GM23338 (cell line): ENCODE data around the gene CDC6. TPM values are rescaled to one million over a fixed set of nuclear protein-coding genes. Genes with fewer than 3 reads are reported as not detected.

Experiments used
- ATAC-seq: fragments of 200-7000 bp; cut with Tn5 transposase; 3 replicates; pipeline ENCODE4 v1.9.1; 2020
- DNase-seq: peaks from one replicate; pipeline ENCODE4 v3.0.0-alpha.2; 2015; ENCODE audit warnings: low spot score
- H2AFZ ChIP-seq: fragments of 200-600 bp; sonication (generic); 2 replicates; pipeline ENCODE4 v1.8.0; 2016; ENCODE audit warnings: antibody characterized with exemption, mild to moderate bottlenecking, moderate library complexity
- H3F3A ChIP-seq: fragments of 200-600 bp; sonication (generic); replicated peaks from 2 replicates; pipeline ENCODE4 v1.8.0; 2017; ENCODE audit warnings: antibody characterized with exemption, mixed run types, low read depth
- H3K27ac ChIP-seq: fragments of 200-600 bp; sonication (generic); 2 replicates; pipeline ENCODE4 v1.6.1; 2016; ENCODE audit warnings: low read depth
- H3K27me3 ChIP-seq: fragments of 200-600 bp; sonication (generic); 2 replicates; pipeline ENCODE4 v1.8.0; 2016; ENCODE audit warnings: mild to moderate bottlenecking, mixed run types, moderate library complexity; ENCODE audit not compliant: insufficient read depth
- H3K36me3 ChIP-seq: fragments of 200-600 bp; sonication (generic); 2 replicates; pipeline ENCODE4 v1.8.0; 2016; ENCODE audit warnings: mild to moderate bottlenecking; ENCODE audit not compliant: insufficient read depth
- H3K4me1 ChIP-seq: fragments of 200-600 bp; sonication (generic); 2 replicates; pipeline ENCODE4 v1.8.0; 2016; ENCODE audit warnings: mild to moderate bottlenecking, moderate library complexity; ENCODE audit not compliant: insufficient read depth
- H3K4me2 ChIP-seq: fragments of 200-600 bp; sonication (generic); 2 replicates; pipeline ENCODE4 v1.7.1; 2017; ENCODE audit warnings: mixed run types
- H3K4me3 ChIP-seq: fragments of 200-600 bp; sonication (generic); 2 replicates; pipeline ENCODE4 v1.6.1; 2016; ENCODE audit warnings: mixed run types
- H3K79me2 ChIP-seq: fragments of 200-600 bp; sonication (generic); replicated peaks from 2 replicates; pipeline ENCODE4 v1.8.0; 2017; ENCODE audit warnings: mild to moderate bottlenecking; ENCODE audit not compliant: insufficient read depth
- H3K9me2 ChIP-seq: fragments of 200-600 bp; sonication (generic); 2 replicates; pipeline ENCODE4 v1.8.0; 2017; ENCODE audit not compliant: insufficient read depth
- H4K20me1 ChIP-seq: fragments of 200-600 bp; sonication (generic); replicated peaks from 2 replicates; pipeline ENCODE4 v1.8.0; 2017; ENCODE audit warnings: mild to moderate bottlenecking; ENCODE audit not compliant: insufficient read depth
- H3K27ac Mint-ChIP-seq: 2 replicates; pipeline ENCODE4 v1.8.0; 2020; ENCODE audit warnings: inconsistent platforms, mild to moderate bottlenecking, moderate library complexity, mixed read lengths
- H3K27me3 Mint-ChIP-seq: 3 replicates; pipeline ENCODE4 v1.8.0; 2022; ENCODE audit warnings: low read depth, mild to moderate bottlenecking, moderate library complexity, mixed read lengths, inconsistent platforms; ENCODE audit not compliant: insufficient read depth, poor library complexity
- H3K36me3 Mint-ChIP-seq: 3 replicates; pipeline ENCODE4 v1.8.0; 2021; ENCODE audit warnings: low read depth, mild to moderate bottlenecking, inconsistent platforms, moderate library complexity, mixed read lengths
- H3K4me1 Mint-ChIP-seq: 3 replicates; pipeline ENCODE4 v1.8.0; 2020; ENCODE audit warnings: mild to moderate bottlenecking, inconsistent platforms, mixed read lengths
- H3K4me3 Mint-ChIP-seq: 3 replicates; pipeline ENCODE4 v1.8.0; 2021; ENCODE audit warnings: moderate library complexity, mild to moderate bottlenecking, inconsistent platforms, mixed read lengths
- H3K9me3 Mint-ChIP-seq: 3 replicates; pipeline ENCODE4 v1.8.0; 2020; ENCODE audit warnings: moderate library complexity, mild to moderate bottlenecking, inconsistent platforms, mixed read lengths
- CREB1 ChIP-seq: fragments of 250-450 bp; sonication (Bioruptor Pico); IDR thresholded peaks from 2 replicates; pipeline ENCODE4 v1.5.0; 2020; ENCODE audit warnings: low read depth, mild to moderate bottlenecking, moderate library complexity
- EZH2 ChIP-seq: fragments of 200-600 bp; sonication (generic); IDR thresholded peaks from one replicate; pipeline ENCODE4 v1.8.0; 2017; ENCODE audit warnings: antibody characterized with exemption, mild to moderate bottlenecking, low read depth; ENCODE audit not compliant: unreplicated experiment
- EZH2phosphoT487 ChIP-seq: fragments of 200-600 bp; sonication (generic); IDR thresholded peaks from one replicate; pipeline ENCODE4 v1.8.1; 2018; ENCODE audit warnings: antibody characterized with exemption; ENCODE audit not compliant: unreplicated experiment
- JUNB ChIP-seq: IDR thresholded peaks from one replicate; pipeline ENCODE4 v1.6.1; 2016; ENCODE audit warnings: antibody characterized with exemption; ENCODE audit not compliant: unreplicated experiment
- NANOG ChIP-seq: IDR thresholded peaks from 2 replicates; pipeline ENCODE4 v1.6.1; 2016; ENCODE audit warnings: antibody characterized with exemption, borderline replicate concordance
- POLR2AphosphoS5 ChIP-seq: IDR thresholded peaks from 2 replicates; pipeline ENCODE4 v1.6.1; 2016; ENCODE audit warnings: antibody characterized with exemption, low read depth
- STAT1 ChIP-seq: IDR thresholded peaks from one replicate; pipeline ENCODE4 v1.6.1; 2016; ENCODE audit warnings: antibody characterized with exemption; ENCODE audit not compliant: unreplicated experiment
- ZNF114 ChIP-seq: fragments of 250-450 bp; sonication (Bioruptor Pico); IDR thresholded peaks from 2 replicates; pipeline ENCODE4 v1.5.0; 2020; ENCODE audit warnings: mild to moderate bottlenecking, moderate library complexity
- ZNF331 ChIP-seq: fragments of 250-450 bp; sonication (Bioruptor Pico); IDR thresholded peaks from 2 replicates; pipeline ENCODE4 v1.5.0; 2020; ENCODE audit warnings: low read depth, mild to moderate bottlenecking, moderate library complexity
- polyA plus RNA-seq: library from polyadenylated mRNA; unstranded; fragments of >200 nt; fragmentation: Nextera tagmentation; extraction: Ambion mirVana; gene quantifications from 2 replicates; pipeline ENCODE4 v1.2.1, GENCODE V29; 2016
- total RNA-seq: library from RNA; depleted of rRNA; stranded (reverse); fragments of >200 nt; shearing (Covaris generic); gene quantifications from 2 replicates; pipeline ENCODE4 v1.2.3, GENCODE V29; 2014
- TF ChIP-seq, protein P1 (sequence below): fragments of 250-450 bp; sonication (Bioruptor Pico); IDR thresholded peaks from 2 replicates; pipeline ENCODE4 v1.5.0; 2020; ENCODE audit warnings: mild to moderate bottlenecking, moderate library complexity
- TF ChIP-seq, protein P2 (sequence below): IDR thresholded peaks from 2 replicates; pipeline ENCODE4 v1.6.1; 2016; ENCODE audit warnings: antibody characterized with exemption
- TF ChIP-seq, protein P3 (sequence below), 2 experiments: fragments of 200-600 bp in 1 of 2; sonication (generic) in 1 of 2; conservative IDR thresholded peaks; 2 replicates each; pipeline versions ENCODE4 v1.5.1 to v1.6.1; 2016 to 2017; ENCODE audit warnings: antibody characterized with exemption in 2 of 2, low read depth in 2 of 2, mild to moderate bottlenecking in 2 of 2, moderate library complexity in 1 of 2
- TF ChIP-seq, protein P4 (sequence below): IDR thresholded peaks from one replicate; pipeline ENCODE4 v1.6.1; 2018; ENCODE audit warnings: antibody characterized with exemption; ENCODE audit not compliant: unreplicated experiment

CDC6 gene
- total and polyA plus RNA-seq, 2 experiments from 2014 or later = 46.2 to 79.9 TPM

DNA sequence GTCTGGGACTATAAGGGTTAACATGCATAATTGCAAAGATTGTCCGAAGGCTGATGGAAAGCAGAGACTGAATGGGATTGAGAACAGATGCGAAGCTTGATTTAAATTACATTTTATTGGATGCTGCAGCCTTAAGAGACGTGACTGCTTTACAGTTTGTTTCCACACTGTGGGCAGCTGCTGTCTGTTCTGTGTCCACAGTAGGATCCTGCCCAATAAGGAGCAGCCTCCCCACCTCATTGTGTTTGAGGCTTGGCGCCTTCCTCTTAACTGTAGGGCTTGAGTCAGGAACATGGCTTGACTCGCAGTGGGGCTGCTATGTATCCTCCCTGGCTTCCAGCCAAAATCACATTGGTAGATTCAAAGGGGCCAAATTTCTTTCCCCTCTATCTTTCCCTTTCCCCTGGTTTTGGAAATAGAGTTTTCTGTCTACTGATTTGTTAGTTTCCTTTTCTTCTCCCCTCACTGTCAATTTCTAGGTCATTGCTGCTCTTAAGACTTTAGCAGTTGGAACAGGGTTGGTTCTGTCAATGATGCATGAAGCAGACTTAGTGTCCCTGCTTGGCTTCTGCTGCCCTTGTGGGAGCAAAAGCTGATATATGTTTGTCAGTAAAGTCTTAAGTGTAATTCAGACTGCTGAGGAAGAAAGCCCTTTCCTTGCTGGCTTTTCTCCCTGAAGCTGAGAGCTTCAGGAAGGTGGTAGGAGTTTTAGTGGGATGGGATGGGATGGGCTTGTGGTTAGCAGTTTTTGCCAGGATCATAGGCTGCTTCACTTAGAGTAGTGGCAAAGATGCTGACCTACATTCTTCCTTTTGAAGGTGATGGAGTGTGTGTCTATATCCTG, 16.3 kb downstream of the CDC6 start:
- H3K4me1 Mint-ChIP-seq = peaks cover 16% of the 10 kb centered on the region
- no peak overlapping the region for H3K4me2 ChIP-seq

More for the DNA sequence above, 16.3 kb downstream of the CDC6 start:
- Histone ChIP-seq H3K9me2 (no peaks in the 10 kb centered on the region), H3F3A (peaks cover 45% of the 10 kb centered on the region), H3K36me3 (peaks cover 27% of the 10 kb centered on the region), H3K27me3 (peaks cover 7% of the 10 kb centered on the region; the same call in 1 of the 2 replicates), H3K4me1 (peaks cover 36% of the 10 kb centered on the region), H4K20me1 (peaks cover 32% of the 10 kb centered on the region), H3K27ac (no peak overlapping the region), H3K79me2 (no peaks in the 10 kb centered on the region), H3K4me3 (no peak overlapping the region), H2AFZ (no peak overlapping the region)
- ATAC-seq (no peak), DNase-seq (no peak)
- no peak overlapping the region for H3K27ac Mint-ChIP-seq
- H3K9me3 Mint-ChIP-seq = no peaks in the 10 kb centered on the region
- TF ChIP-seq, protein P1, sequence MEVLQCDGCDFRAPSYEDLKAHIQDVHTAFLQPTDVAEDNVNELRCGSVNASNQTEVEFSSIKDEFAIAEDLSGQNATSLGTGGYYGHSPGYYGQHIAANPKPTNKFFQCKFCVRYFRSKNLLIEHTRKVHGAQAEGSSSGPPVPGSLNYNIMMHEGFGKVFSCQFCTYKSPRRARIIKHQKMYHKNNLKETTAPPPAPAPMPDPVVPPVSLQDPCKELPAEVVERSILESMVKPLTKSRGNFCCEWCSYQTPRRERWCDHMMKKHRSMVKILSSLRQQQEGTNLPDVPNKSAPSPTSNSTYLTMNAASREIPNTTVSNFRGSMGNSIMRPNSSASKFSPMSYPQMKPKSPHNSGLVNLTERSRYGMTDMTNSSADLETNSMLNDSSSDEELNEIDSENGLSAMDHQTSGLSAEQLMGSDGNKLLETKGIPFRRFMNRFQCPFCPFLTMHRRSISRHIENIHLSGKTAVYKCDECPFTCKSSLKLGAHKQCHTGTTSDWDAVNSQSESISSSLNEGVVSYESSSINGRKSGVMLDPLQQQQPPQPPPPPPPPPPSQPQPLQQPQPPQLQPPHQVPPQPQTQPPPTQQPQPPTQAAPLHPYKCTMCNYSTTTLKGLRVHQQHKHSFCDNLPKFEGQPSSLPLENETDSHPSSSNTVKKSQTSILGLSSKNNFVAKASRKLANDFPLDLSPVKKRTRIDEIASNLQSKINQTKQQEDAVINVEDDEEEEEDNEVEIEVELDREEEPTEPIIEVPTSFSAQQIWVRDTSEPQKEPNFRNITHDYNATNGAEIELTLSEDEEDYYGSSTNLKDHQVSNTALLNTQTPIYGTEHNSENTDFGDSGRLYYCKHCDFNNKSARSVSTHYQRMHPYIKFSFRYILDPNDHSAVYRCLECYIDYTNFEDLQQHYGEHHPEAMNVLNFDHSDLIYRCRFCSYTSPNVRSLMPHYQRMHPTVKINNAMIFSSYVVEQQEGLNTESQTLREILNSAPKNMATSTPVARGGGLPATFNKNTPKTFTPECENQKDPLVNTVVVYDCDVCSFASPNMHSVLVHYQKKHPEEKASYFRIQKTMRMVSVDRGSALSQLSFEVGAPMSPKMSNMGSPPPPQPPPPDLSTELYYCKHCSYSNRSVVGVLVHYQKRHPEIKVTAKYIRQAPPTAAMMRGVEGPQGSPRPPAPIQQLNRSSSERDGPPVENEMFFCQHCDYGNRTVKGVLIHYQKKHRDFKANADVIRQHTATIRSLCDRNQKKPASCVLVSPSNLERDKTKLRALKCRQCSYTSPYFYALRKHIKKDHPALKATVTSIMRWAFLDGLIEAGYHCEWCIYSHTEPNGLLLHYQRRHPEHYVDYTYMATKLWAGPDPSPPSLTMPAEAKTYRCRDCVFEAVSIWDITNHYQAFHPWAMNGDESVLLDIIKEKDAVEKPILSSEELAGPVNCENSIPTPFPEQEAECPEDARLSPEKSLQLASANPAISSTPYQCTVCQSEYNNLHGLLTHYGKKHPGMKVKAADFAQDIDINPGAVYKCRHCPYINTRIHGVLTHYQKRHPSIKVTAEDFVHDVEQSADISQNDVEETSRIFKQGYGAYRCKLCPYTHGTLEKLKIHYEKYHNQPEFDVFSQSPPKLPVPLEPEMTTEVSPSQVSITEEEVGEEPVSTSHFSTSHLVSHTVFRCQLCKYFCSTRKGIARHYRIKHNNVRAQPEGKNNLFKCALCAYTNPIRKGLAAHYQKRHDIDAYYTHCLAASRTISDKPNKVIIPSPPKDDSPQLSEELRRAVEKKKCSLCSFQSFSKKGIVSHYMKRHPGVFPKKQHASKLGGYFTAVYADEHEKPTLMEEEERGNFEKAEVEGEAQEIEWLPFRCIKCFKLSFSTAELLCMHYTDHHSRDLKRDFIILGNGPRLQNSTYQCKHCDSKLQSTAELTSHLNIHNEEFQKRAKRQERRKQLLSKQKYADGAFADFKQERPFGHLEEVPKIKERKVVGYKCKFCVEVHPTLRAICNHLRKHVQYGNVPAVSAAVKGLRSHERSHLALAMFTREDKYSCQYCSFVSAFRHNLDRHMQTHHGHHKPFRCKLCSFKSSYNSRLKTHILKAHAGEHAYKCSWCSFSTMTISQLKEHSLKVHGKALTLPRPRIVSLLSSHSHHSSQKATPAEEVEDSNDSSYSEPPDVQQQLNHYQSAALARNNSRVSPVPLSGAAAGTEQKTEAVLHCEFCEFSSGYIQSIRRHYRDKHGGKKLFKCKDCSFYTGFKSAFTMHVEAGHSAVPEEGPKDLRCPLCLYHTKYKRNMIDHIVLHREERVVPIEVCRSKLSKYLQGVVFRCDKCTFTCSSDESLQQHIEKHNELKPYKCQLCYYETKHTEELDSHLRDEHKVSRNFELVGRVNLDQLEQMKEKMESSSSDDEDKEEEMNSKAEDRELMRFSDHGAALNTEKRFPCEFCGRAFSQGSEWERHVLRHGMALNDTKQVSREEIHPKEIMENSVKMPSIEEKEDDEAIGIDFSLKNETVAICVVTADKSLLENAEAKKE = no peak
- TF ChIP-seq, protein P2, sequence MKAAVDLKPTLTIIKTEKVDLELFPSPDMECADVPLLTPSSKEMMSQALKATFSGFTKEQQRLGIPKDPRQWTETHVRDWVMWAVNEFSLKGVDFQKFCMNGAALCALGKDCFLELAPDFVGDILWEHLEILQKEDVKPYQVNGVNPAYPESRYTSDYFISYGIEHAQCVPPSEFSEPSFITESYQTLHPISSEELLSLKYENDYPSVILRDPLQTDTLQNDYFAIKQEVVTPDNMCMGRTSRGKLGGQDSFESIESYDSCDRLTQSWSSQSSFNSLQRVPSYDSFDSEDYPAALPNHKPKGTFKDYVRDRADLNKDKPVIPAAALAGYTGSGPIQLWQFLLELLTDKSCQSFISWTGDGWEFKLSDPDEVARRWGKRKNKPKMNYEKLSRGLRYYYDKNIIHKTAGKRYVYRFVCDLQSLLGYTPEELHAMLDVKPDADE = no peak
- no peak for TF ChIP-seq JUNB
- TF ChIP-seq POLR2AphosphoS5 = no peak
- no peak for TF ChIP-seq NANOG
- TF ChIP-seq, protein P3, sequence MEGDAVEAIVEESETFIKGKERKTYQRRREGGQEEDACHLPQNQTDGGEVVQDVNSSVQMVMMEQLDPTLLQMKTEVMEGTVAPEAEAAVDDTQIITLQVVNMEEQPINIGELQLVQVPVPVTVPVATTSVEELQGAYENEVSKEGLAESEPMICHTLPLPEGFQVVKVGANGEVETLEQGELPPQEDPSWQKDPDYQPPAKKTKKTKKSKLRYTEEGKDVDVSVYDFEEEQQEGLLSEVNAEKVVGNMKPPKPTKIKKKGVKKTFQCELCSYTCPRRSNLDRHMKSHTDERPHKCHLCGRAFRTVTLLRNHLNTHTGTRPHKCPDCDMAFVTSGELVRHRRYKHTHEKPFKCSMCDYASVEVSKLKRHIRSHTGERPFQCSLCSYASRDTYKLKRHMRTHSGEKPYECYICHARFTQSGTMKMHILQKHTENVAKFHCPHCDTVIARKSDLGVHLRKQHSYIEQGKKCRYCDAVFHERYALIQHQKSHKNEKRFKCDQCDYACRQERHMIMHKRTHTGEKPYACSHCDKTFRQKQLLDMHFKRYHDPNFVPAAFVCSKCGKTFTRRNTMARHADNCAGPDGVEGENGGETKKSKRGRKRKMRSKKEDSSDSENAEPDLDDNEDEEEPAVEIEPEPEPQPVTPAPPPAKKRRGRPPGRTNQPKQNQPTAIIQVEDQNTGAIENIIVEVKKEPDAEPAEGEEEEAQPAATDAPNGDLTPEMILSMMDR (conservative IDR thresholded peaks at IDR 0.05; ENCODE audit: low read depth in 2 of 2) = no peak
- no peak for TF ChIP-seq ZNF331 (CRISPR knock-in tag)
- TF ChIP-seq EZH2phosphoT487 = no peak
- TF ChIP-seq CREB1 (CRISPR knock-in tag) = no peak
- TF ChIP-seq STAT1 = no peak
- no peak for TF ChIP-seq EZH2
- TF ChIP-seq, protein P4, sequence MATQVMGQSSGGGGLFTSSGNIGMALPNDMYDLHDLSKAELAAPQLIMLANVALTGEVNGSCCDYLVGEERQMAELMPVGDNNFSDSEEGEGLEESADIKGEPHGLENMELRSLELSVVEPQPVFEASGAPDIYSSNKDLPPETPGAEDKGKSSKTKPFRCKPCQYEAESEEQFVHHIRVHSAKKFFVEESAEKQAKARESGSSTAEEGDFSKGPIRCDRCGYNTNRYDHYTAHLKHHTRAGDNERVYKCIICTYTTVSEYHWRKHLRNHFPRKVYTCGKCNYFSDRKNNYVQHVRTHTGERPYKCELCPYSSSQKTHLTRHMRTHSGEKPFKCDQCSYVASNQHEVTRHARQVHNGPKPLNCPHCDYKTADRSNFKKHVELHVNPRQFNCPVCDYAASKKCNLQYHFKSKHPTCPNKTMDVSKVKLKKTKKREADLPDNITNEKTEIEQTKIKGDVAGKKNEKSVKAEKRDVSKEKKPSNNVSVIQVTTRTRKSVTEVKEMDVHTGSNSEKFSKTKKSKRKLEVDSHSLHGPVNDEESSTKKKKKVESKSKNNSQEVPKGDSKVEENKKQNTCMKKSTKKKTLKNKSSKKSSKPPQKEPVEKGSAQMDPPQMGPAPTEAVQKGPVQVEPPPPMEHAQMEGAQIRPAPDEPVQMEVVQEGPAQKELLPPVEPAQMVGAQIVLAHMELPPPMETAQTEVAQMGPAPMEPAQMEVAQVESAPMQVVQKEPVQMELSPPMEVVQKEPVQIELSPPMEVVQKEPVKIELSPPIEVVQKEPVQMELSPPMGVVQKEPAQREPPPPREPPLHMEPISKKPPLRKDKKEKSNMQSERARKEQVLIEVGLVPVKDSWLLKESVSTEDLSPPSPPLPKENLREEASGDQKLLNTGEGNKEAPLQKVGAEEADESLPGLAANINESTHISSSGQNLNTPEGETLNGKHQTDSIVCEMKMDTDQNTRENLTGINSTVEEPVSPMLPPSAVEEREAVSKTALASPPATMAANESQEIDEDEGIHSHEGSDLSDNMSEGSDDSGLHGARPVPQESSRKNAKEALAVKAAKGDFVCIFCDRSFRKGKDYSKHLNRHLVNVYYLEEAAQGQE = no peak
- no peak for TF ChIP-seq ZNF114
- peaks cover 5% of the 10 kb centered on the region for H3K27me3 Mint-ChIP-seq
- H3K36me3 Mint-ChIP-seq = peaks cover 55% of the 10 kb centered on the region
- no peak overlapping the region for H3K4me3 Mint-ChIP-seq
